K562 (cell line): ENCODE data around the gene TXNRD1.
"Not testable (repeated sequence)": the region's sequence is repeated elsewhere in the genome, so short reads cannot be mapped to it uniquely, and the experiment has no call there.

Experiments
- CBFA2T2 ChIP-seq: fragments of 450-650 bp; conservative IDR thresholded peaks from 2 replicates; pipeline ENCODE4 v1.6.1; 2017; ENCODE audit warnings: mild to moderate bottlenecking
- CEBPG ChIP-seq, 3 experiments: fragments of 200-800 bp in 1 of 3; sonication (Bioruptor generic) in 1 of 3; sonication (generic) in 1 of 3; formaldehyde crosslinking in 1 of 3; IDR thresholded peaks in 2 of 3; conservative IDR thresholded peaks in 1 of 3; 2 replicates each; pipeline versions ENCODE4 v1.6.1 to v1.8.0; 2016 to 2022; ENCODE audit warnings: missing compliant biosample characterization in 2 of 3, missing genetic modification characterization in 2 of 3, mild to moderate bottlenecking in 1 of 3, missing genetic modification reagents in 1 of 3
- EP300 ChIP-seq: IDR thresholded peaks from 2 replicates; pipeline ENCODE4 v1.6.1; 2012; ENCODE audit warnings: low read length, improper control_type of control experiment
- ETV6 ChIP-seq, 3 experiments: fragments of 150-350 bp in 1 of 3; sonication (generic) in 1 of 3; formaldehyde crosslinking in 1 of 3; IDR thresholded peaks; 2 replicates each; pipeline versions ENCODE4 v1.6.1 to v1.8.0; 2014 to 2022; ENCODE audit warnings: borderline replicate concordance in 2 of 3, low read depth in 2 of 3, antibody characterized with exemption in 1 of 3, low read length in 1 of 3, mild to moderate bottlenecking in 1 of 3, missing genetic modification reagents in 1 of 3
- FOXK2 ChIP-seq, 2 experiments: fragments of 450-650 bp; IDR thresholded peaks in 1 of 2; conservative IDR thresholded peaks in 1 of 2; 2 replicates each; pipeline ENCODE4 v1.6.1; 2016; ENCODE audit warnings: low read depth in 2 of 2, mild to moderate bottlenecking in 1 of 2
- GABPA ChIP-seq: fragments of 200-800 bp; sonication (Bioruptor generic); conservative IDR thresholded peaks from 2 replicates; pipeline ENCODE4 v1.6.1; 2016; ENCODE audit warnings: low read depth, missing genetic modification characterization, missing compliant biosample characterization
- HDAC2 ChIP-seq: fragments of 450-650 bp; IDR thresholded peaks from 2 replicates; pipeline ENCODE4 v1.6.1; 2016; ENCODE audit warnings: mild to moderate bottlenecking
- HNRNPL ChIP-seq: fragments of 200-400 bp; formaldehyde crosslinking; IDR thresholded peaks from 2 replicates; pipeline ENCODE4 v1.6.1; 2017; ENCODE audit warnings: low read depth, mild to moderate bottlenecking, low read length
- MED1 ChIP-seq: sonication (generic); formaldehyde crosslinking; IDR thresholded peaks from 2 replicates; pipeline ENCODE4 v1.8.1; 2023; ENCODE audit warnings: missing genetic modification reagents, borderline replicate concordance
- NFE2L1 ChIP-seq: fragments of 450-650 bp; IDR thresholded peaks from 2 replicates; pipeline ENCODE4 v1.6.1; 2016; ENCODE audit warnings: missing genetic modification characterization, low read depth, mild to moderate bottlenecking, missing compliant biosample characterization, moderate library complexity, borderline replicate concordance
- SETDB1 ChIP-seq: IDR thresholded peaks from one replicate; pipeline ENCODE4 v1.6.1; 2012; ENCODE audit warnings: low read length, control low read depth, inconsistent platforms
- ZNF324 ChIP-seq: fragments of 250-450 bp; sonication (Bioruptor Pico); IDR thresholded peaks from 2 replicates; pipeline ENCODE4 v1.4.0; 2020; ENCODE audit warnings: mild to moderate bottlenecking
- TF ChIP-seq, protein P1 (sequence below): fragments of 150-350 bp; IDR thresholded peaks from 2 replicates; pipeline ENCODE4 v1.6.1; 2014; ENCODE audit warnings: low read depth, mild to moderate bottlenecking, low read length, borderline replicate concordance
- TF ChIP-seq, protein P2 (sequence below), 3 experiments: IDR thresholded peaks in 2 of 3; conservative IDR thresholded peaks in 1 of 3; 2 replicates each; pipeline ENCODE4 v1.5.1; 2011 to 2012; ENCODE audit warnings: low read length in 3 of 3, mild to moderate bottlenecking in 3 of 3, control low read depth in 2 of 3, improper control_type of control experiment in 1 of 3, inconsistent platforms in 1 of 3, low read depth in 1 of 3, mixed read lengths in 1 of 3, moderate library complexity in 1 of 3; ENCODE audit not compliant: insufficient read depth in 2 of 3

DNA sequence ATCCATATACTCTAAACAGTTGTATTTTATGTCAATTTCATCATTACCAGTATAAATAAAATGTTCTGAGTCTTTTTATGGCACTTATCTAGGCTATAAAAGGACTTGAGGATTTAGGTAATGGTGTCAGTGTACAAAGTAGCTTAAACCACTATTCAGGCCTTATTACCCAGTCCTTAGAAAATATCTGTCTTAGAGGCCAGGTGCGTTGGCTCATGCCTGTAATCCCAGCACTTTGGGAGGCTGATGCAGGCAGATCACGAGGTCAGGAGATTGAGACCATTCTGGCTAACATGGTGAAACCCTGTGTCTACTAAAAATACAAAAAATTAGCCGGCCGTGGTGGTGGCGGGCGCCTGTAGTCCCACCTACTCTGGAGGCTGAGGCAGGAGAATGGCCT, 112.7 kb downstream of the TXNRD1 start:
- not testable (repeated sequence) for TF ChIP-seq ZNF324; SETDB1; CBFA2T2; NFE2L1 (tag); MED1 (CRISPR knock-in tag); HDAC2; GABPA; HNRNPL; EP300; ETV6 (IDR thresholded peaks at IDR 0.05; ENCODE audit: borderline replicate concordance in 1 of 2, low read depth in 2 of 2, low read length in 1 of 2); ETV6 (CRISPR knock-in tag; IDR thresholded peaks at IDR 0.05; ENCODE audit: borderline replicate concordance); CEBPG (CRISPR knock-in tag; IDR thresholded peaks at IDR 0.05); CEBPG (tag; conservative IDR thresholded peaks at IDR 0.05 in 1 of 2, IDR thresholded peaks at IDR 0.05 in 1 of 2); FOXK2 (conservative IDR thresholded peaks at IDR 0.05 in 1 of 2, IDR thresholded peaks at IDR 0.05 in 1 of 2; ENCODE audit: low read depth in 2 of 2)
- TF ChIP-seq, protein P1, sequence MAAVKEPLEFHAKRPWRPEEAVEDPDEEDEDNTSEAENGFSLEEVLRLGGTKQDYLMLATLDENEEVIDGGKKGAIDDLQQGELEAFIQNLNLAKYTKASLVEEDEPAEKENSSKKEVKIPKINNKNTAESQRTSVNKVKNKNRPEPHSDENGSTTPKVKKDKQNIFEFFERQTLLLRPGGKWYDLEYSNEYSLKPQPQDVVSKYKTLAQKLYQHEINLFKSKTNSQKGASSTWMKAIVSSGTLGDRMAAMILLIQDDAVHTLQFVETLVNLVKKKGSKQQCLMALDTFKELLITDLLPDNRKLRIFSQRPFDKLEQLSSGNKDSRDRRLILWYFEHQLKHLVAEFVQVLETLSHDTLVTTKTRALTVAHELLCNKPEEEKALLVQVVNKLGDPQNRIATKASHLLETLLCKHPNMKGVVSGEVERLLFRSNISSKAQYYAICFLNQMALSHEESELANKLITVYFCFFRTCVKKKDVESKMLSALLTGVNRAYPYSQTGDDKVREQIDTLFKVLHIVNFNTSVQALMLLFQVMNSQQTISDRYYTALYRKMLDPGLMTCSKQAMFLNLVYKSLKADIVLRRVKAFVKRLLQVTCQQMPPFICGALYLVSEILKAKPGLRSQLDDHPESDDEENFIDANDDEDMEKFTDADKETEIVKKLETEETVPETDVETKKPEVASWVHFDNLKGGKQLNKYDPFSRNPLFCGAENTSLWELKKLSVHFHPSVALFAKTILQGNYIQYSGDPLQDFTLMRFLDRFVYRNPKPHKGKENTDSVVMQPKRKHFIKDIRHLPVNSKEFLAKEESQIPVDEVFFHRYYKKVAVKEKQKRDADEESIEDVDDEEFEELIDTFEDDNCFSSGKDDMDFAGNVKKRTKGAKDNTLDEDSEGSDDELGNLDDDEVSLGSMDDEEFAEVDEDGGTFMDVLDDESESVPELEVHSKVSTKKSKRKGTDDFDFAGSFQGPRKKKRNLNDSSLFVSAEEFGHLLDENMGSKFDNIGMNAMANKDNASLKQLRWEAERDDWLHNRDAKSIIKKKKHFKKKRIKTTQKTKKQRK: not testable (repeated sequence)
- TF ChIP-seq, protein P2, sequence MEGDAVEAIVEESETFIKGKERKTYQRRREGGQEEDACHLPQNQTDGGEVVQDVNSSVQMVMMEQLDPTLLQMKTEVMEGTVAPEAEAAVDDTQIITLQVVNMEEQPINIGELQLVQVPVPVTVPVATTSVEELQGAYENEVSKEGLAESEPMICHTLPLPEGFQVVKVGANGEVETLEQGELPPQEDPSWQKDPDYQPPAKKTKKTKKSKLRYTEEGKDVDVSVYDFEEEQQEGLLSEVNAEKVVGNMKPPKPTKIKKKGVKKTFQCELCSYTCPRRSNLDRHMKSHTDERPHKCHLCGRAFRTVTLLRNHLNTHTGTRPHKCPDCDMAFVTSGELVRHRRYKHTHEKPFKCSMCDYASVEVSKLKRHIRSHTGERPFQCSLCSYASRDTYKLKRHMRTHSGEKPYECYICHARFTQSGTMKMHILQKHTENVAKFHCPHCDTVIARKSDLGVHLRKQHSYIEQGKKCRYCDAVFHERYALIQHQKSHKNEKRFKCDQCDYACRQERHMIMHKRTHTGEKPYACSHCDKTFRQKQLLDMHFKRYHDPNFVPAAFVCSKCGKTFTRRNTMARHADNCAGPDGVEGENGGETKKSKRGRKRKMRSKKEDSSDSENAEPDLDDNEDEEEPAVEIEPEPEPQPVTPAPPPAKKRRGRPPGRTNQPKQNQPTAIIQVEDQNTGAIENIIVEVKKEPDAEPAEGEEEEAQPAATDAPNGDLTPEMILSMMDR (IDR thresholded peaks at IDR 0.05 in 2 of 3, conservative IDR thresholded peaks at IDR 0.05 in 1 of 3; ENCODE audit: insufficient read depth in 2 of 3, low read depth in 1 of 3, low read length in 3 of 3): not testable (repeated sequence)
